Mesenchymal stem cell (in vitro differentiated cells and primary cell): Measurements from ENCODE around the gene NPAS2.

Experiments
- DNase-seq: peaks from one replicate; pipeline ENCODE4 v3.0.0-alpha.2; 2013
- H2AFZ ChIP-seq: one replicate; pipeline ENCODE4 v1.6.1; 2013; ENCODE audit warnings: low read depth, mild to moderate bottlenecking, control low read depth, inconsistent platforms, low read length, moderate library complexity
- H2AK5ac ChIP-seq: 2 replicates; pipeline ENCODE4 v1.6.1; 2013; ENCODE audit warnings: low read length, moderate library complexity, mild to moderate bottlenecking, inconsistent platforms; ENCODE audit not compliant: severe bottlenecking
- H2BK120ac ChIP-seq: one replicate; pipeline ENCODE4 v1.6.1; 2013; ENCODE audit warnings: low read depth, mild to moderate bottlenecking, inconsistent platforms, low read length, moderate library complexity
- H2BK12ac ChIP-seq, 2 experiments: one replicate each; pipeline ENCODE4 v1.6.1; 2013; ENCODE audit warnings: inconsistent platforms in 2 of 2, low read length in 2 of 2, mild to moderate bottlenecking in 2 of 2, moderate library complexity in 2 of 2, control low read depth in 1 of 2
- H2BK15ac ChIP-seq: one replicate; pipeline ENCODE4 v1.6.1; 2013; ENCODE audit warnings: mild to moderate bottlenecking, low read depth, inconsistent platforms; ENCODE audit not compliant: poor library complexity, severe bottlenecking
- H2BK5ac ChIP-seq: 2 replicates; pipeline ENCODE4 v1.6.1; 2013; ENCODE audit warnings: low read depth, mild to moderate bottlenecking, low read length, control low read depth, inconsistent platforms; ENCODE audit not compliant: poor library complexity, severe bottlenecking
- H3K14ac ChIP-seq, 2 experiments: one replicate each; pipeline ENCODE4 v1.6.1; 2013; ENCODE audit warnings: inconsistent platforms in 2 of 2, low read length in 2 of 2, control low read depth in 1 of 2, mild to moderate bottlenecking in 1 of 2, moderate library complexity in 1 of 2
- H3K18ac ChIP-seq, 2 experiments: one replicate each; pipeline ENCODE4 v1.6.1; 2013; ENCODE audit warnings: inconsistent platforms in 2 of 2, low read length in 2 of 2, control low read depth in 1 of 2, low read depth in 1 of 2, mild to moderate bottlenecking in 1 of 2
- H3K23ac ChIP-seq, 2 experiments: one replicate each; pipeline ENCODE4 v1.6.1; 2013; ENCODE audit warnings: inconsistent platforms in 2 of 2, low read length in 2 of 2, mild to moderate bottlenecking in 2 of 2, moderate library complexity in 2 of 2, control low read depth in 1 of 2
- H3K27ac ChIP-seq: 2 replicates; pipeline ENCODE4 v1.5.1; 2013; ENCODE audit warnings: mild to moderate bottlenecking, moderate library complexity, low read length, control low read depth, inconsistent platforms; ENCODE audit not compliant: poor library complexity, severe bottlenecking
- H3K27me3 ChIP-seq, 2 experiments: 2 replicates each; pipeline versions ENCODE4 v1.6.1 to v1.7.0; 2013; ENCODE audit warnings: low read length in 2 of 2, mild to moderate bottlenecking in 2 of 2, moderate library complexity in 2 of 2, control low read depth in 1 of 2, inconsistent platforms in 1 of 2; ENCODE audit not compliant: control insufficient read depth in 1 of 2, insufficient read depth in 1 of 2
- H3K36me3 ChIP-seq, 2 experiments: 2 replicates each; pipeline versions ENCODE4 v1.6.1 to v1.7.0; 2013; ENCODE audit warnings: low read length in 2 of 2, control low read depth in 1 of 2, inconsistent platforms in 1 of 2, low read depth in 1 of 2, mild to moderate bottlenecking in 1 of 2; ENCODE audit not compliant: insufficient read depth in 2 of 2, control insufficient read depth in 1 of 2
- H3K4ac ChIP-seq, 2 experiments: one replicate each; pipeline ENCODE4 v1.6.1; 2013; ENCODE audit warnings: inconsistent platforms in 2 of 2, low read length in 2 of 2, mild to moderate bottlenecking in 2 of 2, moderate library complexity in 2 of 2, control low read depth in 1 of 2, low read depth in 1 of 2
- H3K4me1 ChIP-seq: 2 replicates; pipeline ENCODE4 v1.6.1; 2013; ENCODE audit warnings: low read depth, low read length, control low read depth; ENCODE audit not compliant: control insufficient read depth, insufficient read depth
- H3K4me2 ChIP-seq: 2 replicates; pipeline ENCODE4 v1.6.1; 2013; ENCODE audit warnings: low read length, mild to moderate bottlenecking, inconsistent platforms; ENCODE audit not compliant: poor library complexity, severe bottlenecking
- H3K4me3 ChIP-seq, 2 experiments: 2 replicates each; pipeline versions ENCODE4 v1.5.1 to v1.7.0; 2013; ENCODE audit warnings: low read length in 2 of 2, mild to moderate bottlenecking in 2 of 2, control low read depth in 1 of 2, low read depth in 1 of 2; ENCODE audit not compliant: insufficient read depth in 1 of 2
- H3K79me1 ChIP-seq: replicated peaks from 2 replicates; pipeline ENCODE4 v1.6.1; 2013; ENCODE audit warnings: mild to moderate bottlenecking, control low read depth, low read length, inconsistent platforms; ENCODE audit not compliant: poor library complexity, severe bottlenecking
- H3K9ac ChIP-seq: 2 replicates; pipeline ENCODE4 v1.7.0; 2013; ENCODE audit warnings: mild to moderate bottlenecking, low read length, moderate library complexity
- H3K9me3 ChIP-seq: 2 replicates; pipeline ENCODE4 v1.7.0; 2013; ENCODE audit warnings: mild to moderate bottlenecking, low read length; ENCODE audit not compliant: control insufficient read depth
- H4K8ac ChIP-seq: one replicate; pipeline ENCODE4 v1.6.1; 2013; ENCODE audit warnings: inconsistent platforms, mild to moderate bottlenecking, low read length, moderate library complexity
- H4K91ac ChIP-seq: one replicate; pipeline ENCODE4 v1.6.1; 2013; ENCODE audit warnings: mild to moderate bottlenecking, low read length, inconsistent platforms
- WGBS: methylation state at CpG from one replicate; pipeline ENCODE4 v1.1.7; 2013; ENCODE audit warnings: mixed read lengths; 5-methylcytosine and 5-hydroxymethylcytosine counted together

Gene NPAS2

DNA sequence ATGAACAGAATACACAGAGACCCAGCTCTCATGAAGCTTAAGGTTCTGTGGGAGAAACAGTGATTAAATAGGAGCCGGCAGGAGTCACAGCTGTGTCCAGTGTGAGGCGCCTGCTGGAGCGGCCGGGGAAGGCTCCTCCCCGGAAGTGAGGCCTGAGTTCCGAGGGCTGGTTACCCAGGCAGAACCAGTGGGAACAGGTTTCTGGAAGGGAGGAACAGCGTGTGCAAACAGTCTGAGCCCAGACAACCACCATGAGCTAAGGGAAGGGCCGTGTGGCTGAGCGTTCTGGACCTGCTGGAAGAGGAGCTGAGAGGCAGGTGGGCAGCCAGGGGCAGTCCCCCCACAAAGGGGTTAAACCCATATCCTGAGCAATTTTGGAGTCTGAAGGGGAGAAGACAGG, 26.0 kb upstream of the NPAS2 start:
- Histone ChIP-seq H3K4me2 (no peak overlapping the region), H2BK5ac (no peak overlapping the region), H3K36me3 (no peaks in the 10 kb centered on the region), H2BK120ac (no peak overlapping the region), H2AFZ (no peak overlapping the region), H3K4me3 (no peak overlapping the region), H3K79me1 (no peaks in the 10 kb centered on the region), H3K27me3 (peaks cover 0 to 50% of the 10 kb centered on the region in 2 experiments), H3K4me1 (no peaks in the 10 kb centered on the region), H2BK15ac (no peak overlapping the region), H3K23ac (no peak overlapping the region), H3K14ac (no peak overlapping the region), H3K9me3 (peaks cover 5% of the 10 kb centered on the region), H2AK5ac (no peak overlapping the region), H3K18ac (no peak overlapping the region), H2BK12ac (no peak overlapping the region), H3K4ac (no peak overlapping the region), H3K9ac (no peak overlapping the region), H4K91ac (no peak overlapping the region), H3K27ac (no peak overlapping the region), H4K8ac (no peak overlapping the region)
- 84% methylated on average over 9 of the region's 9 CpGs for WGBS
- DNase-seq = no peak

GRCh38 chr2:100796499-100797100, 23.3 kb upstream of the NPAS2 start:
- Histone ChIP-seq H3K79me1 (no peaks in the 10 kb centered on the region), H3K14ac (no peak overlapping the region), H4K8ac (no peak overlapping the region), H3K4me3 (no peak overlapping the region), H3K4me2 (no peak overlapping the region), H3K4ac (no peak overlapping the region), H3K27ac (no peak overlapping the region), H3K4me1 (no peaks in the 10 kb centered on the region), H2AFZ (no peak overlapping the region), H2BK5ac (no peak overlapping the region), H2BK15ac (no peak overlapping the region), H3K9ac (no peak overlapping the region), H2BK12ac (no peak overlapping the region), H3K36me3 (no peaks in the 10 kb centered on the region), H3K9me3 (peaks cover 5% of the 10 kb centered on the region), H3K23ac (no peak overlapping the region), H3K18ac (no peak overlapping the region), H2BK120ac (no peak overlapping the region), H3K27me3 (peaks cover 8 to 67% of the 10 kb centered on the region in 2 experiments), H4K91ac (no peak overlapping the region), H2AK5ac (no peak overlapping the region)
- DNase-seq = no peak
- 79% methylated on average over 5 of the region's 5 CpGs for WGBS

GRCh38 chr2:100799686-100800085, 20.3 kb upstream of the NPAS2 start:
- H3K9ac ChIP-seq = no peak overlapping the region
- H2BK15ac ChIP-seq = no peak overlapping the region
- no peak overlapping the region for H2BK12ac ChIP-seq
- DNase-seq = no peak
- no peaks in the 10 kb centered on the region for H3K36me3 ChIP-seq
- H2BK5ac ChIP-seq = no peak overlapping the region
- WGBS = 90% methylated on average over 2 of the region's 5 CpGs
- H2AFZ ChIP-seq = no peak overlapping the region
- no peak overlapping the region for H3K4ac ChIP-seq
- H4K91ac ChIP-seq = no peak overlapping the region
- H2BK120ac ChIP-seq = no peak overlapping the region
- no peak overlapping the region for H3K14ac ChIP-seq
- no peak overlapping the region for H4K8ac ChIP-seq
- no peak overlapping the region for H3K4me2 ChIP-seq
- no peak overlapping the region for H2AK5ac ChIP-seq
- no peak overlapping the region for H3K27ac ChIP-seq
- H3K79me1 ChIP-seq = no peaks in the 10 kb centered on the region
- no peak overlapping the region for H3K4me3 ChIP-seq
- no peak overlapping the region for H3K18ac ChIP-seq
- no peak overlapping the region for H3K23ac ChIP-seq
- H3K27me3 ChIP-seq = peaks cover 8 to 51% of the 10 kb centered on the region in 2 experiments
- H3K4me1 ChIP-seq = no peaks in the 10 kb centered on the region
- H3K9me3 ChIP-seq = peaks cover 5% of the 10 kb centered on the region

- Histone ChIP-seq H2BK15ac (no peak overlapping the region), H3K18ac (no peak overlapping the region), H2BK12ac (no peak overlapping the region), H3K14ac (no peak overlapping the region), H2AK5ac (no peak overlapping the region), H3K9ac (no peak overlapping the region), H2BK120ac (no peak overlapping the region), H3K79me1 (no peaks in the 10 kb centered on the region), H3K27ac (no peak overlapping the region), H3K4me2 (no peak overlapping the region), H3K36me3 (no peaks in the 10 kb centered on the region), H4K91ac (no peak overlapping the region), H3K4ac (peak overlapping the region in 1 of 2 experiments; percentile 25), H3K4me3 (no peak overlapping the region), H2BK5ac (no peak overlapping the region), H2AFZ (no peak overlapping the region), H4K8ac (no peak overlapping the region), H3K23ac (no peak overlapping the region), H3K4me1 (no peaks in the 10 kb centered on the region), H3K9me3 (no peaks in the 10 kb centered on the region), H3K27me3 (peaks cover 8 to 44% of the 10 kb centered on the region in 2 experiments)
- WGBS = 100% methylated on average over 2 of the region's 2 CpGs
- no peak for DNase-seq
Observed at GRCh38 chr2:100800915-100801314, 19.0 kb upstream of the NPAS2 start.
